ENCODE results near the gene PSEN2. TPM values are rescaled to one million over a fixed set of nuclear protein-coding genes. Genes with fewer than 3 reads are reported as not detected.

Gene PSEN2
- total and polyA plus RNA-seq, 9 of the 15 experiments (the other 6 are each of a cell fraction or from before 2014, with no cell fraction given), result 2.3 to 21.5 (median 13.7) TPM

DNA sequence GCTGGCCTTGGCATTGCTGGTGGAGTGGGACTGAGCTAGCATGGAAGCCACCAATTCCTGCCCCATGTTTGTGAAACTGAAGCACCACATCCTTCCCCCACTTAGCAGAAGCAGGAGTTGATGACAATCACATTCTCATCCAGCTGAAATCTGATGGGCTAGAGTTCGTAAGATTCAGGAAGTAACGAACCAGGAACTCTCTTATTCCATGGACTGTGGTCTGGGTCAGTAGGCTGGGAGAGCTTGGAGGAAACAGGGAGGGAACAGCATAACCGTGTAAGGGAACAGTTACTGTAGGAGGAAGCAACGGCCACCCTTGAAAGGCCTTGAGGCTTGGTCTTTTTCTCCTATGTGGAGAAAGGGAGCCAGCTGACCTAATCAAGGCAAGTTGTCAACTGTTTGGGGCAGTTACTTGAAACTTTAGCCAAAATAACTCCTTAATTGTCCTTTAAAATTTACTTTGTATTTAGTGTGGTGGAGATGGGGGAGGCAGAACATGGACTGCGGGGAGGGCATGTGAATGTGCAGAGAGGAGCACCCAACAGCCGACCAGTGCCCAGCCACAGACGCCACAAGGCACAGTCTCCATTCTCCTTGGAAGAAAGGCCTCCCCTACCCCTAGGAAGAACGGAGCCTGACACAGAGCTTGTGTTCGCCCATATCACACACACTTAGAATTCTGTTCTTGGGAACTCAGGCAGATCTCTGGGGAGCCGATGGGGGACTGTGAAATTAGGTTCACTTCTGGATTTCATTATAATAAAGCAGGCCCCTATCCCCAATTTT is 67.7 kb downstream of the PSEN2 start (continued):
- TF ChIP-seq, protein P1, sequence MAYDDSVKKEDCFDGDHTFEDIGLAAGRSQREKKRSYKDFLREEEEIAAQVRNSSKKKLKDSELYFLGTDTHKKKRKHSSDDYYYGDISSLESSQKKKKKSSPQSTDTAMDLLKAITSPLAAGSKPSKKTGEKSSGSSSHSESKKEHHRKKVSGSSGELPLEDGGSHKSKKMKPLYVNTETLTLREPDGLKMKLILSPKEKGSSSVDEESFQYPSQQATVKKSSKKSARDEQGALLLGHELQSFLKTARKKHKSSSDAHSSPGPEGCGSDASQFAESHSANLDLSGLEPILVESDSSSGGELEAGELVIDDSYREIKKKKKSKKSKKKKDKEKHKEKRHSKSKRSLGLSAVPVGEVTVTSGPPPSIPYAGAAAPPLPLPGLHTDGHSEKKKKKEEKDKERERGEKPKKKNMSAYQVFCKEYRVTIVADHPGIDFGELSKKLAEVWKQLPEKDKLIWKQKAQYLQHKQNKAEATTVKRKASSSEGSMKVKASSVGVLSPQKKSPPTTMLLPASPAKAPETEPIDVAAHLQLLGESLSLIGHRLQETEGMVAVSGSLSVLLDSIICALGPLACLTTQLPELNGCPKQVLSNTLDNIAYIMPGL (CRISPR knock-in tag; IDR thresholded peaks at IDR 0.05), result no peak
- TF ChIP-seq MECOM (CRISPR knock-in tag; IDR thresholded peaks at IDR 0.05) (no peak), RBM17 (IDR thresholded peaks at IDR 0.05; ENCODE audit: borderline replicate concordance, low read depth, low read length) (no peak), BHLHE40 (IDR thresholded peaks at IDR 0.05; ENCODE audit: low read length) (no peak), ZFX (CRISPR knock-in tag; IDR thresholded peaks at IDR 0.05) (0 out of 2 replicates have a peak, but pooled peaks have one; percentile 26), PRMT5 (CRISPR knock-in tag; IDR thresholded peaks at IDR 0.05) (no peak), HDAC1 (IDR thresholded peaks at IDR 0.05) (no peak), POLR3A (IDR thresholded peaks at IDR 0.05; ENCODE audit: borderline replicate concordance, extremely low read depth, insufficient read depth, insufficient read length) (no peak), ETV1 (tag; conservative IDR thresholded peaks at IDR 0.05; ENCODE audit: low read depth) (no peak), NFYB (IDR thresholded peaks at IDR 0.05; ENCODE audit: extremely low read depth, insufficient read length) (no peak), ZNF436 (CRISPR knock-in tag; IDR thresholded peaks at IDR 0.05) (no peak), ZNF79 (CRISPR knock-in tag; IDR thresholded peaks at IDR 0.05; ENCODE audit: low read depth) (no peak), FOXK1 (CRISPR knock-in tag; IDR thresholded peaks at IDR 0.05; ENCODE audit: borderline replicate concordance) (0 out of 2 replicates have a peak, but pooled peaks have one; percentile 38), NBN (IDR thresholded peaks at IDR 0.05; ENCODE audit: low read depth) (no peak), TAF1 (IDR thresholded peaks at IDR 0.05; ENCODE audit: control insufficient read depth, extremely low read depth, insufficient read depth, low read length, severe bottlenecking) (no peak)
- TF ChIP-seq, protein P2, sequence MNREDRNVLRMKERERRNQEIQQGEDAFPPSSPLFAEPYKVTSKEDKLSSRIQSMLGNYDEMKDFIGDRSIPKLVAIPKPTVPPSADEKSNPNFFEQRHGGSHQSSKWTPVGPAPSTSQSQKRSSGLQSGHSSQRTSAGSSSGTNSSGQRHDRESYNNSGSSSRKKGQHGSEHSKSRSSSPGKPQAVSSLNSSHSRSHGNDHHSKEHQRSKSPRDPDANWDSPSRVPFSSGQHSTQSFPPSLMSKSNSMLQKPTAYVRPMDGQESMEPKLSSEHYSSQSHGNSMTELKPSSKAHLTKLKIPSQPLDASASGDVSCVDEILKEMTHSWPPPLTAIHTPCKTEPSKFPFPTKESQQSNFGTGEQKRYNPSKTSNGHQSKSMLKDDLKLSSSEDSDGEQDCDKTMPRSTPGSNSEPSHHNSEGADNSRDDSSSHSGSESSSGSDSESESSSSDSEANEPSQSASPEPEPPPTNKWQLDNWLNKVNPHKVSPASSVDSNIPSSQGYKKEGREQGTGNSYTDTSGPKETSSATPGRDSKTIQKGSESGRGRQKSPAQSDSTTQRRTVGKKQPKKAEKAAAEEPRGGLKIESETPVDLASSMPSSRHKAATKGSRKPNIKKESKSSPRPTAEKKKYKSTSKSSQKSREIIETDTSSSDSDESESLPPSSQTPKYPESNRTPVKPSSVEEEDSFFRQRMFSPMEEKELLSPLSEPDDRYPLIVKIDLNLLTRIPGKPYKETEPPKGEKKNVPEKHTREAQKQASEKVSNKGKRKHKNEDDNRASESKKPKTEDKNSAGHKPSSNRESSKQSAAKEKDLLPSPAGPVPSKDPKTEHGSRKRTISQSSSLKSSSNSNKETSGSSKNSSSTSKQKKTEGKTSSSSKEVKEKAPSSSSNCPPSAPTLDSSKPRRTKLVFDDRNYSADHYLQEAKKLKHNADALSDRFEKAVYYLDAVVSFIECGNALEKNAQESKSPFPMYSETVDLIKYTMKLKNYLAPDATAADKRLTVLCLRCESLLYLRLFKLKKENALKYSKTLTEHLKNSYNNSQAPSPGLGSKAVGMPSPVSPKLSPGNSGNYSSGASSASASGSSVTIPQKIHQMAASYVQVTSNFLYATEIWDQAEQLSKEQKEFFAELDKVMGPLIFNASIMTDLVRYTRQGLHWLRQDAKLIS (CRISPR knock-in tag; IDR thresholded peaks at IDR 0.05), result 0 out of 2 replicates have a peak, but pooled peaks have one; percentile 32
- TF ChIP-seq, protein P3, sequence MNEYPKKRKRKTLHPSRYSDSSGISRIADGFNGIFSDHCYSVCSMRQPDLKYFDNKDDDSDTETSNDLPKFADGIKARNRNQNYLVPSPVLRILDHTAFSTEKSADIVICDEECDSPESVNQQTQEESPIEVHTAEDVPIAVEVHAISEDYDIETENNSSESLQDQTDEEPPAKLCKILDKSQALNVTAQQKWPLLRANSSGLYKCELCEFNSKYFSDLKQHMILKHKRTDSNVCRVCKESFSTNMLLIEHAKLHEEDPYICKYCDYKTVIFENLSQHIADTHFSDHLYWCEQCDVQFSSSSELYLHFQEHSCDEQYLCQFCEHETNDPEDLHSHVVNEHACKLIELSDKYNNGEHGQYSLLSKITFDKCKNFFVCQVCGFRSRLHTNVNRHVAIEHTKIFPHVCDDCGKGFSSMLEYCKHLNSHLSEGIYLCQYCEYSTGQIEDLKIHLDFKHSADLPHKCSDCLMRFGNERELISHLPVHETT (CRISPR knock-in tag; conservative IDR thresholded peaks at IDR 0.05 in 1 of 2, IDR thresholded peaks at IDR 0.05 in 1 of 2), result peak in 1 of 2 experiments; percentile 59; a peak in 2 of 4 replicates
- TF ChIP-seq, protein P4, sequence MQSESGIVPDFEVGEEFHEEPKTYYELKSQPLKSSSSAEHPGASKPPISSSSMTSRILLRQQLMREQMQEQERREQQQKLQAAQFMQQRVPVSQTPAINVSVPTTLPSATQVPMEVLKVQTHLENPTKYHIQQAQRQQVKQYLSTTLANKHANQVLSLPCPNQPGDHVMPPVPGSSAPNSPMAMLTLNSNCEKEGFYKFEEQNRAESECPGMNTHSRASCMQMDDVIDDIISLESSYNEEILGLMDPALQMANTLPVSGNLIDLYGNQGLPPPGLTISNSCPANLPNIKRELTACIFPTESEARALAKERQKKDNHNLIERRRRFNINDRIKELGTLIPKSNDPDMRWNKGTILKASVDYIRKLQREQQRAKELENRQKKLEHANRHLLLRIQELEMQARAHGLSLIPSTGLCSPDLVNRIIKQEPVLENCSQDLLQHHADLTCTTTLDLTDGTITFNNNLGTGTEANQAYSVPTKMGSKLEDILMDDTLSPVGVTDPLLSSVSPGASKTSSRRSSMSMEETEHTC (IDR thresholded peaks at IDR 0.05), result no peak
